IMR-90 (cell line): Measurements from ENCODE around the gene PPP6R3. TPM values are rescaled to one million over a fixed set of nuclear protein-coding genes. Genes with fewer than 3 reads are reported as not detected.

Experiments used
- ATAC-seq: fragments of 200-7000 bp; cut with Tn5 transposase; 2 replicates; pipeline ENCODE4 v1.9.1; 2020; ENCODE audit warnings: low read depth, mild to moderate bottlenecking, moderate library complexity
- BruUV-seq: library from RNA; stranded (reverse); fragments of 400-500 nt; replicated peaks from 2 replicates; lab custom pipeline; 2021; lab: Mats Ljungman, UMichigan
- CTCF ChIA-PET: fragments of 300-600 bp; formaldehyde crosslinking; extraction: SDS; loops from one replicate; lab custom pipeline; 2021; ENCODE audit warnings: antibody characterized with exemption; lab: Yijun Ruan, JAX
- POLR2A ChIA-PET: fragments of 300-600 bp; sonication (Branson Sonifier 250); formaldehyde crosslinking; loops from one replicate; lab custom pipeline; 2022; ENCODE audit warnings: antibody characterized with exemption; ENCODE audit not compliant: unreplicated experiment; lab: Charles Lee
- DNase-seq: peaks from one replicate; pipeline ENCODE4 v3.0.0; 2013
- H2AFZ ChIP-seq: replicated peaks from 2 replicates; pipeline ENCODE3; 2013; ENCODE audit warnings: low read length, mild to moderate bottlenecking; ENCODE audit not compliant: poor library complexity
- H2AK5ac ChIP-seq: 2 replicates; pipeline ENCODE4 v1.6.1; 2013; ENCODE audit warnings: low read depth, low read length, inconsistent platforms
- H2AK9ac ChIP-seq: replicated peaks from 2 replicates; pipeline ENCODE3; 2013; ENCODE audit warnings: mild to moderate bottlenecking, low read depth, low read length, moderate library complexity; ENCODE audit not compliant: poor library complexity
- H2BK120ac ChIP-seq: 2 replicates; pipeline ENCODE4 v1.6.1; 2013; ENCODE audit warnings: low read depth, low read length, inconsistent platforms
- H2BK15ac ChIP-seq: 3 replicates; pipeline ENCODE4 v1.6.1; 2013; ENCODE audit warnings: low read depth, low read length, inconsistent platforms
- H2BK20ac ChIP-seq: 2 replicates; pipeline ENCODE4 v1.6.1; 2013; ENCODE audit warnings: low read depth, mild to moderate bottlenecking, inconsistent platforms, low read length, moderate library complexity
- H2BK5ac ChIP-seq: 2 replicates; pipeline ENCODE4 v1.6.1; 2013; ENCODE audit warnings: mild to moderate bottlenecking, low read depth, low read length, inconsistent platforms; ENCODE audit not compliant: poor library complexity, severe bottlenecking
- H3K14ac ChIP-seq: replicated peaks from 2 replicates; pipeline ENCODE4 v1.6.1; 2013; ENCODE audit warnings: low read depth, low read length, inconsistent platforms
- H3K18ac ChIP-seq: 2 replicates; pipeline ENCODE4 v1.6.1; 2013; ENCODE audit warnings: low read depth, low read length, control low read depth
- H3K23ac ChIP-seq: 2 replicates; pipeline ENCODE4 v1.6.1; 2013; ENCODE audit warnings: low read depth, low read length, inconsistent platforms
- H3K27ac ChIP-seq: 2 replicates; pipeline ENCODE4 v1.5.1; 2013; ENCODE audit warnings: mild to moderate bottlenecking, control low read depth, low read length; ENCODE audit not compliant: insufficient read depth
- H3K27me3 ChIP-seq: 2 replicates; pipeline ENCODE4 v1.6.1; 2013; ENCODE audit warnings: low read length; ENCODE audit not compliant: control insufficient read depth, insufficient read depth
- H3K36me3 ChIP-seq: 2 replicates; pipeline ENCODE4 v1.6.1; 2013; ENCODE audit warnings: low read length, mixed read lengths; ENCODE audit not compliant: control insufficient read depth, insufficient read depth
- H3K4ac ChIP-seq: 2 replicates; pipeline ENCODE4 v1.6.1; 2013; ENCODE audit warnings: low read depth, low read length, inconsistent platforms
- H3K4me1 ChIP-seq: 2 replicates; pipeline ENCODE4 v1.6.1; 2013; ENCODE audit warnings: low read length, mixed read lengths; ENCODE audit not compliant: control insufficient read depth, insufficient read depth
- H3K4me2 ChIP-seq: 2 replicates; pipeline ENCODE4 v1.6.1; 2013; ENCODE audit warnings: low read depth, mild to moderate bottlenecking, control low read depth, low read length, moderate library complexity
- H3K4me3 ChIP-seq: 2 replicates; pipeline ENCODE4 v1.5.1; 2013; ENCODE audit warnings: low read depth, mild to moderate bottlenecking, control low read depth, low read length, moderate library complexity; ENCODE audit not compliant: insufficient read depth
- H3K56ac ChIP-seq: 2 replicates; pipeline ENCODE4 v1.6.1; 2013; ENCODE audit warnings: low read length, inconsistent platforms; ENCODE audit not compliant: insufficient read depth; ENCODE audit errors: extremely low read depth
- H3K79me1 ChIP-seq, 2 experiments: 2 replicates each; pipeline ENCODE4 v1.6.1; 2013; ENCODE audit warnings: low read length in 2 of 2, inconsistent platforms in 1 of 2, low read depth in 1 of 2
- H3K9ac ChIP-seq: 2 replicates; pipeline ENCODE4 v1.6.1; 2013; ENCODE audit warnings: low read depth, low read length, control low read depth
- H3K9me1 ChIP-seq: 2 replicates; pipeline ENCODE4 v1.6.1; 2013; ENCODE audit warnings: low read length, inconsistent platforms; ENCODE audit not compliant: insufficient read depth
- H3K9me3 ChIP-seq: 2 replicates; pipeline ENCODE4 v1.6.1; 2013; ENCODE audit warnings: low read length; ENCODE audit not compliant: control insufficient read depth, insufficient read depth
- H4K20me1 ChIP-seq: 2 replicates; pipeline ENCODE4 v1.6.1; 2013; ENCODE audit warnings: low read length, inconsistent platforms; ENCODE audit not compliant: insufficient read depth
- H4K5ac ChIP-seq: 2 replicates; pipeline ENCODE4 v1.6.1; 2013; ENCODE audit warnings: mild to moderate bottlenecking, low read depth, low read length, control low read depth
- H4K8ac ChIP-seq, 2 experiments: 2 replicates each; pipeline ENCODE4 v1.6.1; 2013; ENCODE audit warnings: low read depth in 2 of 2, low read length in 2 of 2, control low read depth in 1 of 2, inconsistent platforms in 1 of 2
- H4K91ac ChIP-seq: 2 replicates; pipeline ENCODE4 v1.6.1; 2013; ENCODE audit warnings: low read depth, low read length, inconsistent platforms; ENCODE audit not compliant: insufficient read depth
- BHLHE40 ChIP-seq: fragments of 150-350 bp; IDR thresholded peaks from 2 replicates; pipeline ENCODE4 v1.6.1; 2016; ENCODE audit warnings: mild to moderate bottlenecking, low read depth, low read length
- MAFK ChIP-seq: IDR thresholded peaks from 2 replicates; pipeline ENCODE4 v1.6.1; 2012; ENCODE audit warnings: low read depth, low read length, improper control_type of control experiment
- RAD21 ChIP-seq: IDR thresholded peaks from 2 replicates; pipeline ENCODE4 v1.6.1; 2012; ENCODE audit warnings: low read length, improper control_type of control experiment
- RCOR1 ChIP-seq: IDR thresholded peaks from 2 replicates; pipeline ENCODE4 v1.6.1; 2012; ENCODE audit warnings: mild to moderate bottlenecking, low read length, improper control_type of control experiment; ENCODE audit not compliant: insufficient replicate concordance
- WGBS, 2 experiments: methylation state at CpG; one replicate each; pipeline versions ENCODE4 v1.1.5 to v1.1.7; 2013; ENCODE audit warnings: missing lambda C conversion rate in 2 of 2; ENCODE audit not compliant: insufficient read length in 1 of 2; ENCODE audit errors: extremely low coverage in 2 of 2; 5-methylcytosine and 5-hydroxymethylcytosine counted together
- dilution Hi-C: fragments of 300-500 bp; cut with HindIII; formaldehyde crosslinking; loops from one replicate; pipeline ENCODE4 v1.14.3; 2018; ENCODE audit warnings: low sequenced_read_pairs; ENCODE audit not compliant: unreplicated experiment
- in situ Hi-C: fragments of 300-500 bp; cut with MboI; formaldehyde crosslinking; loops from 3 replicates; pipeline ENCODE4 v1.14.3; 2019; ENCODE audit warnings: low sequenced_read_pairs, inconsistent platforms, mixed read lengths
- intact Hi-C: fragments of 100-400 bp; cut with micrococcal nuclease; formaldehyde crosslinking; loops from 2 replicates; pipeline ENCODE4 v1.10.0; 2022
- polyA plus RNA-seq, 3 experiments: library from polyadenylated mRNA; depleted of rRNA; stranded (reverse); fragments of >200 nt; gene quantifications; 2 replicates each; pipeline ENCODE4 v1.2.3, GENCODE V29; 2012; ENCODE audit warnings: low replicate concordance in 1 of 3
- total RNA-seq: library from RNA; depleted of rRNA; stranded (reverse); fragments of >200 nt; gene quantifications from 2 replicates; pipeline ENCODE4 v1.2.3, GENCODE V29; 2012

Gene PPP6R3
- total and polyA plus RNA-seq, 2 of the 4 experiments (the other 2 are of a cell fraction) = 29.0 to 123 TPM

GRCh38 chr11:68518191-68518590 is 57.6 kb downstream of the PPP6R3 start:
- WGBS, 2 experiments = no CpG with 5 or more reads among the region's 1 CpG
- no TSS peak for BruUV-seq

More at GRCh38 chr11:68518191-68518590, 57.6 kb downstream of the PPP6R3 start:
- dilution Hi-C loops = no loop called here
- H3K9me3 ChIP-seq = no peaks in the 10 kb centered on the region
- no peak overlapping the region for H3K56ac ChIP-seq
- no peak overlapping the region for H2AK5ac ChIP-seq
- intact Hi-C loops = no loop called here
- no peak overlapping the region for H4K91ac ChIP-seq
- DNase-seq = no peak
- H2AK9ac ChIP-seq = no peak overlapping the region
- TF ChIP-seq MAFK (no peak), BHLHE40 (no peak), RAD21 (no peak), RCOR1 (no peak)
- no peak overlapping the region for H3K27ac ChIP-seq
- CTCF ChIA-PET = interaction anchor here (1.5 kb wide), 1 partner anchor 8 kb away, joined by 4 read pairs; no protein-coding TSS in a partner anchor
- no peak overlapping the region for H2AFZ ChIP-seq
- H3K9me1 ChIP-seq = peaks cover 3% of the 10 kb centered on the region; the same call in 1 of the 2 replicates
- no peak overlapping the region for H3K14ac ChIP-seq
- no peaks in the 10 kb centered on the region for H3K4me1 ChIP-seq
- no peak overlapping the region for H3K23ac ChIP-seq
- H4K5ac ChIP-seq = no peak overlapping the region
- H3K4me3 ChIP-seq = no peak overlapping the region
- H3K27me3 ChIP-seq = no peaks in the 10 kb centered on the region
- no peak overlapping the region for H2BK120ac ChIP-seq
- no peak overlapping the region for H3K18ac ChIP-seq
- no peak for ATAC-seq
- no peak overlapping the region for H3K9ac ChIP-seq
- H3K4ac ChIP-seq = no peak overlapping the region
- no peak overlapping the region for H3K4me2 ChIP-seq
- no peak overlapping the region for H2BK5ac ChIP-seq
- H2BK20ac ChIP-seq = no peak overlapping the region
- H4K8ac ChIP-seq = no peak overlapping the region
- peaks cover 49% of the 10 kb centered on the region for H4K20me1 ChIP-seq
- peaks cover 39 to 68% of the 10 kb centered on the region in 2 experiments for H3K79me1 ChIP-seq
- in situ Hi-C loops = no loop called here
- no peak overlapping the region for H2BK15ac ChIP-seq
- peaks cover 22% of the 10 kb centered on the region for H3K36me3 ChIP-seq
- POLR2A ChIA-PET = no interaction called here
